Measurements from ENCODE around the gene ABCA6.

Gene ABCA6

GRCh38 chr17:69046121-69046807, 95.4 kb downstream of the ABCA6 start:
- no peak for DNase-seq

GRCh38 chr17:69045646-69046045, 96.0 kb downstream of the ABCA6 start:
- no peak for DNase-seq

GRCh38 chr17:69044371-69044770, 97.3 kb downstream of the ABCA6 start:
- DNase-seq = no peak

- no peak for DNase-seq
Observed at GRCh38 chr17:69043098-69043734, 98.5 kb downstream of the ABCA6 start.

GRCh38 chr17:69042308-69042707, 99.4 kb downstream of the ABCA6 start:
- DNase-seq = no peak

- DNase-seq = no peak
Observed at GRCh38 chr17:69031839-69032238, 109.9 kb downstream of the ABCA6 start.

GRCh38 chr17:69030169-69030568, 111.5 kb downstream of the ABCA6 start:
- no peak for DNase-seq

Measured in activated CD8-positive, alpha-beta memory T cell treated with anti-CD3 and anti-CD28 coated beads, Interleukin-2, amount 50 U/mL, for 48 hours (primary cell).